GM12864 (cell line): Measurements from ENCODE around the gene TTC34.
"Not testable (repeated sequence)": the region's sequence is repeated elsewhere in the genome, so short reads cannot be mapped to it uniquely, and the experiment has no call there.

Source experiments
- DNase-seq: peaks from one replicate; pipeline ENCODE4 v3.0.0-alpha.2; 2011; ENCODE audit warnings: low read depth
- H3K4me3 ChIP-seq: 2 replicates; pipeline ENCODE4 v1.5.1; 2011; ENCODE audit warnings: mild to moderate bottlenecking, low read depth, low read length, control low read depth

TTC34 gene

GRCh38 chr1:2686091-2686863 lies 115.2 kb downstream of the TTC34 start:
- not testable (repeated sequence) for H3K4me3 ChIP-seq, DNase-seq

- not testable (repeated sequence) for H3K4me3 ChIP-seq, DNase-seq
Observed at GRCh38 chr1:2685671-2686070, 115.8 kb downstream of the TTC34 start.

GRCh38 chr1:2684878-2685277 lies 116.6 kb downstream of the TTC34 start:
- not testable (repeated sequence) for H3K4me3 ChIP-seq, DNase-seq

- not testable (repeated sequence) for H3K4me3 ChIP-seq, DNase-seq
Observed at GRCh38 chr1:2684000-2684399, 117.5 kb downstream of the TTC34 start.

- DNase-seq, H3K4me3 ChIP-seq: not testable (repeated sequence)
Observed at GRCh38 chr1:2683321-2683741, 118.2 kb downstream of the TTC34 start.

GRCh38 chr1:2682879-2683278 lies 118.6 kb downstream of the TTC34 start:
- not testable (repeated sequence) for DNase-seq, H3K4me3 ChIP-seq

GRCh38 chr1:2676726-2677125 lies 124.8 kb downstream of the TTC34 start:
- DNase-seq, H3K4me3 ChIP-seq: not testable (repeated sequence)

GRCh38 chr1:2671656-2672055 lies 129.8 kb downstream of the TTC34 start:
- not testable (repeated sequence) for H3K4me3 ChIP-seq, DNase-seq

GRCh38 chr1:2659806-2660205 lies 141.7 kb downstream of the TTC34 start:
- not testable (repeated sequence) for DNase-seq, H3K4me3 ChIP-seq

- not testable (repeated sequence) for H3K4me3 ChIP-seq, DNase-seq
Observed at GRCh38 chr1:2657909-2658308, 143.6 kb downstream of the TTC34 start.

GRCh38 chr1:2657124-2657523 lies 144.4 kb downstream of the TTC34 start:
- not testable (repeated sequence) for H3K4me3 ChIP-seq, DNase-seq

- not testable (repeated sequence) for DNase-seq, H3K4me3 ChIP-seq
Observed at GRCh38 chr1:2655598-2656434, 145.7 kb downstream of the TTC34 start.

- not testable (repeated sequence) for H3K4me3 ChIP-seq, DNase-seq
Observed at GRCh38 chr1:2654443-2654948, 147.0 kb downstream of the TTC34 start.

- not testable (repeated sequence) for H3K4me3 ChIP-seq, DNase-seq
Observed at GRCh38 chr1:2653741-2654442, 147.6 kb downstream of the TTC34 start.

GRCh38 chr1:2652926-2653571 lies 148.4 kb downstream of the TTC34 start:
- not testable (repeated sequence) for DNase-seq, H3K4me3 ChIP-seq

GRCh38 chr1:2652152-2652925 lies 149.2 kb downstream of the TTC34 start:
- H3K4me3 ChIP-seq, DNase-seq: not testable (repeated sequence)
